Measurements from ENCODE around the gene SORCS2. TPM values are rescaled to one million over a fixed set of nuclear protein-coding genes. Genes with fewer than 3 reads are reported as not detected.

Gene SORCS2
- total and polyA plus RNA-seq, 2 of the 8 experiments (the other 6 are each of a cell fraction or from before 2014, with no cell fraction given), result 0.36 to 1.8 TPM

DNA sequence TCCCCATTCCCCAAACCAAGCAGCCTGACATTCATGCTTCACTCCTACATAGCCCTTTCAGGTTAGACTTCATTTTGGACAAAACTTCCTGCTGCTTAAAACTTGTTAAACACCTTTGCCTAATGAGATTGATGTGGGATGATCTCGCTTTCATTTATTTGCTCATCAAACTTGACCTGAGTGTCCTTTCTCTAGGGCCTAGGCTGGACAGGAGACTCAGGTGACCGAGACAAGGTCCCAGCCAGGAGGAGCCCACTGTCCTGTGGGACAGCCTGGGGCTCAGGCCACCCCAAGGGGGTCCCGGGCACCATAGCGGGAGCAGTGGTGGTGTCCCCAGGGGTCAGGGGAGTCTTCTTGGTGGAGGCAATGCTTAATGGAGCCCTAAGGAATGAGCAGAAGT, 266.1 kb downstream of the SORCS2 start:
- H4K20me1 ChIP-seq (replicated peaks in 1 of 2; ENCODE audit: control insufficient read depth in 1 of 2, insufficient read depth in 2 of 2, low read length in 2 of 2), result no peaks in the 10 kb centered on the region
- FAIRE-seq (no peak), DNase-seq (ENCODE audit: low read depth in 1 of 2, low spot score in 2 of 2) (no peak)
- no peak overlapping the region for H2BK12ac ChIP-seq (ENCODE audit: low read depth, low read length)
- TF ChIP-seq GABPA (IDR thresholded peaks at IDR 0.05; ENCODE audit: borderline replicate concordance, insufficient read depth, low read length), result no peak
- no peak for TF ChIP-seq CBX8 (IDR thresholded peaks at IDR 0.05; ENCODE audit: borderline replicate concordance, low read depth, low read length)
- H2BK5ac ChIP-seq (ENCODE audit: low read depth, low read length), result no peak overlapping the region
- H3K4me3 ChIP-seq (ENCODE audit: extremely low read depth in 1 of 4, insufficient read depth in 2 of 4, low read depth in 3 of 4, low read length in 4 of 4), result no peak overlapping the region
- POLR2A ChIA-PET (ENCODE audit: partially characterized antibody), result no interaction called here
- no peaks in the 10 kb centered on the region for H3K27me3 ChIP-seq (replicated peaks in 1 of 4; ENCODE audit: control insufficient read depth in 3 of 4, extremely low read depth in 1 of 4, insufficient read depth in 3 of 4, low read length in 3 of 4)
- H3K36me3 ChIP-seq (ENCODE audit: control insufficient read depth in 2 of 4, insufficient read depth in 4 of 4, low read length in 3 of 4), result no peaks in the 10 kb centered on the region
- no peaks in the 10 kb centered on the region for H3K79me1 ChIP-seq (ENCODE audit: low read depth, low read length)
- H3K27ac ChIP-seq (ENCODE audit: low read depth, low read length), result no peak overlapping the region
- no peak overlapping the region for H2BK20ac ChIP-seq (ENCODE audit: low read length)
- no peak overlapping the region for H4K5ac ChIP-seq (ENCODE audit: insufficient read length, low read depth, low read length)
- no peak overlapping the region for H3K9ac ChIP-seq (replicated peaks in 1 of 4; ENCODE audit: extremely low read depth in 1 of 4, low read depth in 3 of 4, low read length in 3 of 4)
- no peak overlapping the region for H3K4ac ChIP-seq (replicated peaks; ENCODE audit: insufficient read length, low read depth, low read length)
- H3K56ac ChIP-seq (replicated peaks; ENCODE audit: insufficient read length, low read depth, low read length), result no peak overlapping the region
- no peak overlapping the region for H3K4me2 ChIP-seq (ENCODE audit: insufficient read depth in 1 of 2, low read depth in 2 of 2, low read length in 2 of 2)
- no peaks in the 10 kb centered on the region for H3K9me3 ChIP-seq (ENCODE audit: insufficient read depth in 2 of 2, low read depth in 1 of 2, low read length in 1 of 2)
- H2BK15ac ChIP-seq (ENCODE audit: low read length), result no peak overlapping the region
- no peak overlapping the region for H3K18ac ChIP-seq (ENCODE audit: extremely low read depth, low read length)
- H3K23ac ChIP-seq (ENCODE audit: insufficient read length), result no peak overlapping the region
- H4K8ac ChIP-seq (ENCODE audit: extremely low read depth, insufficient read depth, low read length), result no peak overlapping the region
- H4K91ac ChIP-seq (replicated peaks; ENCODE audit: insufficient read length, low read length), result no peak overlapping the region
- H3K4me1 ChIP-seq (replicated peaks in 1 of 4; ENCODE audit: control insufficient read depth in 3 of 4, insufficient read depth in 4 of 4, low read length in 3 of 4), result peaks cover 0 to 14% (median 8%) of the 10 kb centered on the region in 4 experiments; a peak in 5 of 7 replicates
- no peaks in the 10 kb centered on the region for H3K23me2 ChIP-seq (ENCODE audit: low read depth, low read length)
- no peak overlapping the region for H2AK5ac ChIP-seq (ENCODE audit: low read depth, low read length)
- H2AFZ ChIP-seq (ENCODE audit: low read length), result no peak overlapping the region
- CTCF ChIA-PET (ENCODE audit: partially characterized antibody), result interaction anchor here (1.4 kb wide), 1 partner anchor 192 kb away, joined by 4 read pairs; no protein-coding TSS in a partner anchor
- 97% methylated on average over 4 of the region's 4 CpGs; no CpG with 5 or more reads in 1 of the 2 experiments for WGBS, 2 experiments (ENCODE audit: extremely low coverage in 1 of 2, insufficient coverage in 1 of 2, insufficient read length in 1 of 2, insufficient replicate concordance in 2 of 2, low coverage in 1 of 2, low lambda C conversion rate in 2 of 2, missing lambda C conversion rate in 1 of 2)
- no peak overlapping the region for H2BK120ac ChIP-seq (replicated peaks; ENCODE audit: low read depth, low read length)
- H3K14ac ChIP-seq (ENCODE audit: insufficient read length), result no peak overlapping the region
- no peaks in the 10 kb centered on the region for H3K79me2 ChIP-seq (ENCODE audit: control insufficient read depth in 1 of 2, insufficient read depth in 2 of 2, low read length in 2 of 2)
